Stimulated activated CD4-positive, alpha-beta T cell treated with anti-CD3 and anti-CD28 coated beads, TNF-alpha, amount 100 ng/mL, for 4 hours (primary cell): ENCODE data around the gene SEPTIN2.
"Not testable (repeated sequence)": the region's sequence is repeated elsewhere in the genome, so short reads cannot be mapped to it uniquely, and the experiment has no call there.

Source experiments
- DNase-seq, 3 experiments: peaks; one replicate each; pipeline ENCODE4 v3.0.0-alpha.2; 2020; ENCODE audit warnings: low read depth in 3 of 3

The SEPTIN2 gene

DNA sequence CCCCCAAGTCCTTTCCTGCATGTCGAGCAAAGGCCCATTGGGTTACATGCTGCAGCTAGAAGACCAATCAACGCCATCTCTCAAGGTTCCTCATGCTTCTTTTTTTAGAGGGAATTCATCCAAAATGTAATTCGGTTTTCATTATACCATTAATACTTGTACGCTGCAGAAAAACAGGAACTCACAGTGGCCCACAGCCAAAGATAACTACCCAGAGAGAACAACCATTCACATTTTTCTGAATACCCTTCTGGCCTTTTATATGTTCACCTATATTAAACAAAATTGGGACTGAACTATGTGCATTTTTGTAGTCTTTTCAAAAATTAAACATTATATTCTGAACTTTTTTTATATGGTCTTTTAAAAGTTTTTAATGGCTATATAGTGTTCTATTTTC lies 66.1 kb downstream of the SEPTIN2 start:
- DNase-seq: no peak

DNA sequence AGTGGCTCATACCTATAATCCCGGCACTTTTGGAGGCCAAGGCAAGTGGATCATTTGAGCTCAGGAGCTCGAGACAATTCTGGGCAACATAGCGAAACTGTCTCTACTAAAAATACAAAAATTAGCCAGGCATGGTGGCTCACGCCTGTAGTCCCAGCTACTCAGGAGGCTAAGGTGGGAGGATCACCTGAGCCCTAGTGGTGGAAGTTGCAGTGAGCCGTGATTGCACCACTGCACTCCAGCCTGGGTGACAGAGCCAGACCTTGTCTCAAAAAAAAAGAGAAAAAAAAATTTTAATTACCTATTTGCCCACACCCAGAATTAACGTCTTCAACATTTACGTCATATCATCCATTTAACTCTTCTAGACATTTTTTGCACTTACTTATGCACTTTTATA lies 69.7 kb downstream of the SEPTIN2 start:
- DNase-seq: not testable (repeated sequence)

DNA sequence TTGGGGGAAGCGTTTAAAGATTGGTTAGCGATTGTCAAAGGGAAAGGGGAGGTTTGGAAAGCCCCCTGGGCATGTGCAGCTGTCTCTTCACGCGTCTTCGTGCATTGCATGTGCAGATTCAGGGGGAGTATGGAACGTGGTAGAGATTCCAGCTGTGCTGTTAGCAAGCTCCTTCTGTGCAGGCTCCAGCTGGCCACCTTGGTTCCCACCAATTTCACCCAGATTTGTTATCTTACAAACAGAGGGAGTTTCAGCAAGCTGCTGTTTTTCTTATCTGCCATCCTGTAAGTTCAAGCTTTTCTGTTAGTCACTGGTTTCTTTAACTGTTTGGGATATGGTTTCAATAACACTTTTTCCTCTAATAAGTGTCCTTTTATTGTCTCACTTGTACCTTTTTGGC lies 70.8 kb downstream of the SEPTIN2 start:
- DNase-seq: no peak

DNA sequence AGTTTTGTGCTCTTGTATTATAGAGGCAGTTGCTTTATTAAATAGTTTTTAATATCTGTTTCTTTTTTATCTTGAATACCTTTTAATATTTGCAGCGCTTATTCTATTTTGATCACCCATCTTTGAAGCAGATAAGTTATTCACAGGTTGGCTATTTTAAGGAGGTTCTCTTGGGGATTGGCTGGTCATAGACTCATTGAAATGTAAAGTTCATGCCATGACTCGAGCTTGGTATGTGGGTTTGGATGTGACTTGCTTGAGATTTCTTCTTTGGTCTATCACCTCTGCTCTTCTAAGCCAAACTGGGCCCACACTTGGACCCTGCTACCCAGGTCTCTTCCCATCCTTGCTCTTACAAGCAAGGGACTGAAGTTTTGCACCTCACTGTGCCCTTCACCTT lies 74.0 kb downstream of the SEPTIN2 start:
- no peak for DNase-seq

DNA sequence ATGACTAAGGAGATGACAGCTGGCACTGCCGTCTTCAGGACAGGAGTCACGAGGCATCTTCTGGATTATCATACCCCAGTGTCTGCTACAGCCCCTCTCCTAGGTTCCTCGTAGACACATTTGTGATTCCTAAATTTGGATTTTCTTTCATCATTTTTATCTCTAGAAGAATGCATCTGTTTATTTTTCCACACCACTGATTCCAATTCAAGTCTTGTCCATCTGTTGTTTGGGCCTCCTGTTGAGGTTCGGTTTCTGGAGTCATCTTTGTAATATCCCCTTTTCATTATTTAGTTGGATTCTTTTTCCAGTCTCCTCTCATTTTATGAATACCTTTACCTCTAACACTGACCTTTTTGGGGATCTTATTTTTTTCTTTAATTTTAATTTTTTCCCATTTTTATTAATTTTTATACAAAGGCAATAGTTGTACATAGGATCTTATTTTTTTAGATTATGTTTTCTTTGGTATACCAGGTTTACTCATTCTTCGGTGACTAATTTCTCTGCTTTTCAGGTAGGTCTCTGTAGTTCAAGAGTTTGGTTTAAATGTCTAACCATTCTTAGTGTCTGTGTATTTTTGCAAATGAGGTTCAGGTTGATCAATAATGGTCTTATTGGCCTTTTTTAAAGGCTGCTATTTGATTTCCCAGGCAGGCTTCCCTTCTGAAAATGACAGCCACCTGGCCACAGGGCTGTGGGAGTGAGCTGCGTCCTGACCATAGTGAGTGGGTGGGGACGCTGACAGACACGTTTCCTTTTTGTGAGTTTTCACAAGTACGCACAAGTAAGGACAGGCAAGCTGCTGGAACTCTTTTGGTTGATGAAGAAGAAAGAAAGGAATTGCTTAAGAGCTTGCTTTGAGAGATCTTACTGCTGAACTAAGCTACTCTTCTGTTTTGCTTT lies 74.8 kb downstream of the SEPTIN2 start:
- no peak for DNase-seq

DNA sequence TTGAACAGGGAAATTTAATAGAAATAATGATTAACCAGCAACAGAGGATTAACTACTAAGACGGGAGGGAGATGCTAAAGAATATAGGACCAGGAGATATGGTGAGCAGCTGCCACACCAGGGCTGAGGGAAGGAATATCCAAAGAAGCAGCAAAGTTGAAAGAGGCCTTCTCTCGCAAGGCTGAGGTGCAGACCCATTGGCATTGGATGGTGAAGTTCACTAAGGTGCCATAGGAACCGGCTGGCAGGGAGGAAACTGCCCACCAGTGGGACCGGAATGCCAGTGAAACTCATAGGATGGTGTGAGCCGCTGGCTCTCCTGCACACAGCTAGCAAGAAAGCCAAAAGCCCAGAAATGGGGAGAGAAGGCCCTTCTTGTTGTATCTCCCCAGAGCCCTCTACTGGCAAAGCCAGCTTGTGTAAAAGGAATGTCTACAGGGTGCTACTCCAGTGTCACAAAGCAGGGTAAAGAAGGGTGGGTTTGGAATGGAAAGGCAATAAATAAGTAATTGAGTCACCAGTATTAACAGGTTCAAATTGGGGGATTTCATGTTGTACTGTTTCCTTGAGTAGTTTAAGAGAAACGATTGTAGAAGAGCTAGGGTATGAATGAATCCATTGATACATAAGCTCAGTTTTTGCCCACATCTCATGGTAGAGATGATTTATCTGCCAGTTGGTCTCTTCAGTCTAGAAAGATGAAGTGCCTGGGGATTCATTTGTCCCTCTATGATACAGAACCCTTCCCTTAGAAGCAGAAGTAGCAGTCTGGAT lies 76.4 kb downstream of the SEPTIN2 start:
- no peak for DNase-seq

DNA sequence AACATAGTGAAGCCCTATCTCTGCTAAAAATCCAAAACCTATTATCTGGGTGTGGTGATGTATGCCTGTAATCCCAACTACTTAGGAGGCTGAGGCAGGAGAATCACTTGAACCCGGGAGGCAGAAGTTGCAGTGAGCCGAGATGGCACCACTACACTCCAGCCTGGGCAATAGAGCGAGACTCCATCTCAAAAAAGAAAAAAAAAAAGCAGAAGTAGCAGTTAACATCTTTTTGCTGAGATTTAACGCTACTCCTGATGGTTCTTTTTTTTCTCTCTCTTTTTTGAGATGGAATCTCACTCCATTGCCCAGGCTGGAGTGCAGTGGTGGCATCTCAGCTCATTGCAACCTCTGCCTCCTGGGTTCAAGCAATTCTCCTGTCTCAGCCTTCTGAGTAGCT lies 77.0 kb downstream of the SEPTIN2 start:
- DNase-seq: not testable (repeated sequence)

DNA sequence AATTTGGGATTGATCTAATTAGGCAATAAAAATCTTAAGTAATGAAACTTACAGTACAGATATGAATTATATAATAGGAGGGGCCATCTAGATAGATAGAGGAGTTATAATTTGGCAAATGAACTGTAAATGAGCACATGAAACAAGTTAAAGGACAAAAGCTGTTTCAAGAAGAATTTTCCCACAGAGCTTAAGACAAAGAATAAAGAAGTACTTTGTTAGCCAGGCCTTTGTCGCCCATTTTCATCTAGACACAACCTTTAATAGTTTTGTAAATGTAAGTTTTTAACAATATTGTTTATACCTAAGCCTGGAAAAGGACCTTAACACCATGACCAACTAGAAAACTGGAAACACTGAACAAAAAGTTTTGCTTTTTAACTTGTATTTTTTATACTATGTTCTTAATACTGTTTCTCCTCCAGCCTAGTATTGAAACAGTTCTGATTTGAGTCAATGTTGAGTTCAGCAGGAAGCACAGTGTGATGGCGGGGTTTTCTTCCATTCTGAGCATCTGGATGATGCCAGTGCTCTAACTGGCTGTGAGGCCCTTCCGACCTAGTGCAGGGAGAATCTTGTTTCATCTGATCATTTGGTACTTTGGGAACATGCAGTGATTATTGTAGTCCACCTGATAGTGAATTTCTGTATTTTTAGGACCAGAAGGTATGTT lies 77.9 kb downstream of the SEPTIN2 start:
- no peak for DNase-seq

DNA sequence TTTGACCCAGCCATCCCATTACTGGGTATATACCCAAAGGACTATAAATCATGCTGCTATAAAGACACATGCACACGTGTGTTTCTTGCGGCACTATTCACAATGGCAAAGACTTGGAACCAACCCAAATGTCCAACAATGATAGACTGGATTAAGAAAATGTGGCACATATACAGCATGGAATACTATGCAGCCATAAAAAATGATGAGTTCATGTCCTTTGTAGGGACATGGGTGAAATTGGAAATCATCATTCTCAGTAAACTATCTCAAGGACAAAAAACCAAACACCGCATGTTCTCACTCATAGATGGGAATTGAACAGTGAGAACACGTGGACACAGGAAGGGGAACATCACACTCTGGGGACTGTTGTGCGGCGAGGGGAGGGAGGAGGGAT lies 81.1 kb downstream of the SEPTIN2 start:
- DNase-seq: not testable (repeated sequence)

DNA sequence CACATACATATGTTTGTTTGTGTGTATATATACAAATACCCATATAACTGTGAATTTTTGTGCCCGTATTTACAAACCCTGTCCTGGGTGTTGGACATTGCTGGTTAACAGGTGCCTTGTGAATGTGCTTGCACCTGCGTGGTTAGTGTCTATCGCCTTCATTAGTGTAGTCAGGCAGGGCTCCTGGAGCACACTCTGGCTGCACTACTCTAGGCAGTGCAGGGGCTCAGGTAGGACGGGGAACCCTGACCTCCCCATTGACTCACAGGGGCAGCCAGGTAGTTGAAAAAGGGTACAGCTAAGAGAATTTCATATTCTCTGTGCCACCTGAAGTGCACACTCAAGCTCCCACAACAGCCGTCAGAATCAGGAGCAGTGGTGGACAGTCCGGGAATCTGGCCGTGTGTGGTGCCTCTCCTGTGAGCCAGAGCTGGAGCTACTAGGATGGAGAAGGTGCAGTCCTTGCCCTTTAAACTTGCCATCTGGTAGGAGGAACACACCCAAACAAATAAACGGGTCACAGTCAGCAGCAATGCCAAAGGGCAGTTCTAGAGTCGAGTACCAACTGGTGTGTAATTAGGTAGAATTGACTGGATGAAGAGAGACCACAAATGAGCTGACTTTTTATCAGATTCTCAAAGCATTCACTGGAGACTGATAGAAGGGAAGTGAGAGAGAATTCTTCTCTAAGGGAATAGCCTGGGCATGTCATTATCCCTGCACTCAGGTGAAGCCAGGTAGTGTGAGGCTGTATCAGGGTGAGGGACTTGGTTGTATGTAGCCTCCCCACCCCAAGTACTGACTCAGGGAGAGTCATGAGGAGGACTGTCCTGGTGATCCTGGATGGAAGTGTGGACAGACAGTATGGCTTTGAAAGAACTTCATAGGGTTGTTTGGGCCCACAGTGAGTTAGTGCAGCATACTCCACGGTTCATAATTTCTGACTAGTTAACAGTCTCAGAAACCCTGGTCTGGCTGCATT lies 84.5 kb downstream of the SEPTIN2 start:
- no peak for DNase-seq
